22Rv1 (cell line): Measurements from ENCODE around the gene RNF167.

Source experiments
- ZFX ChIP-seq: fragments of 450-650 bp; IDR thresholded peaks from 2 replicates; pipeline ENCODE4 v1.6.1; 2017; ENCODE audit warnings: antibody characterized with exemption, borderline replicate concordance
- TF ChIP-seq, protein P1 (sequence below): fragments of 450-650 bp; IDR thresholded peaks from 2 replicates; pipeline ENCODE4 v1.5.1; 2017; ENCODE audit warnings: mild to moderate bottlenecking

DNA sequence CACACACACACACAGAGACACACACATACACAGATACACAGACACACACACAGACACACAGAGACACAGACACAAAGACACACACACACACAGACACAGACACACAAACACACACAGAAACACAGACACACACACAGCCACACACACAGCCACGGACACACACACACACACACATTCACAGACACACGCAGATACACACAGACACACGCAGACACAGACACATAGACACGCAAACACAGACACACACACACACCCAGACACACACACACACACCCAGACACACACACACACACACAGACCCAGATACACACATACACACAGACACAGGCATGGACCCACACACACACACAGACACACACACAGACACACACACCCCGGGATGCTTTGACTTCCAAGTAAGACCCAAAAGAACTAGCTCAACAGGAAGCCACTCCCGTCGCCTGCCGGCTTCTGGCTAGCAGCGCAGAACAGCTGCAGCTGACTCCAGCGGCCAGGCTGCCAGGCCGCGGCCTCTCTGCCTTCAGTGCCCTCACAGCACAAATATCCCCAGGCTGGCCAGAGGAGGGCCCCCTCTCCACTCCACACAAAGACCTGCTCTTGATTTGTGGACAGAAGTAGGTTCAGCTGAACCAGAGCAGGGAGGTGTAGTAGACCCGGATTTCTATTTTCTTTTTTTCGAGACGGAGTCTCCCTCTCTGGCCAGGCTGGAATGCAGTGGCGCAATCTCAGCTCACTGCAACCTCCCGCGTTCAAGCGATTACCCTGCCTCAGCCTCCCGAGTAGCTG, 31.2 kb upstream of the RNF167 start:
- TF ChIP-seq, protein P1, sequence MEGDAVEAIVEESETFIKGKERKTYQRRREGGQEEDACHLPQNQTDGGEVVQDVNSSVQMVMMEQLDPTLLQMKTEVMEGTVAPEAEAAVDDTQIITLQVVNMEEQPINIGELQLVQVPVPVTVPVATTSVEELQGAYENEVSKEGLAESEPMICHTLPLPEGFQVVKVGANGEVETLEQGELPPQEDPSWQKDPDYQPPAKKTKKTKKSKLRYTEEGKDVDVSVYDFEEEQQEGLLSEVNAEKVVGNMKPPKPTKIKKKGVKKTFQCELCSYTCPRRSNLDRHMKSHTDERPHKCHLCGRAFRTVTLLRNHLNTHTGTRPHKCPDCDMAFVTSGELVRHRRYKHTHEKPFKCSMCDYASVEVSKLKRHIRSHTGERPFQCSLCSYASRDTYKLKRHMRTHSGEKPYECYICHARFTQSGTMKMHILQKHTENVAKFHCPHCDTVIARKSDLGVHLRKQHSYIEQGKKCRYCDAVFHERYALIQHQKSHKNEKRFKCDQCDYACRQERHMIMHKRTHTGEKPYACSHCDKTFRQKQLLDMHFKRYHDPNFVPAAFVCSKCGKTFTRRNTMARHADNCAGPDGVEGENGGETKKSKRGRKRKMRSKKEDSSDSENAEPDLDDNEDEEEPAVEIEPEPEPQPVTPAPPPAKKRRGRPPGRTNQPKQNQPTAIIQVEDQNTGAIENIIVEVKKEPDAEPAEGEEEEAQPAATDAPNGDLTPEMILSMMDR: peak; percentile 85
- no peak for TF ChIP-seq ZFX
